K562 (cell line): Measurements from ENCODE around the gene ITPKB. TPM values are rescaled to one million over a fixed set of nuclear protein-coding genes. Genes with fewer than 3 reads are reported as not detected.

Source experiments
- ATAC-seq: fragments of 200-7000 bp; cut with Tn5 transposase; 3 replicates; pipeline ENCODE4 v1.9.1; 2020; ENCODE audit warnings: moderate library complexity
- BruUV-seq: library from RNA; stranded (reverse); fragments of 400-500 nt; replicated peaks from 2 replicates; lab custom pipeline; 2021; lab: Mats Ljungman, UMichigan
- CTCF ChIA-PET: fragments of 300-600 bp; formaldehyde crosslinking; extraction: SDS; loops from one replicate; lab custom pipeline; 2021; ENCODE audit warnings: low intra/inter-chr PET ratio; lab: Yijun Ruan, JAX
- POLR2A ChIA-PET: fragments of 300-600, 350-650 bp; sonication (Branson Sonifier 250); formaldehyde crosslinking; extraction: SDS; loops from one replicate; lab custom pipeline; 2021; ENCODE audit warnings: antibody characterized with exemption, inconsistent platforms; lab: Yijun Ruan, JAX
- DNase-seq, 4 experiments: peaks; one replicate each; pipeline versions ENCODE4 v3.0.0 to v3.0.0-alpha.2; 2011 to 2018; ENCODE audit warnings: low spot score in 3 of 4, mixed read lengths in 3 of 4; ENCODE audit errors: extremely low read depth in 1 of 4
- FAIRE-seq: peaks from 2 replicates; lab custom pipeline; 2011; peaks lifted over from hg19 to GRCh38; lab: Jason Lieb, UNC
- H2AFZ ChIP-seq: 2 replicates; pipeline ENCODE4 v1.6.0; 2011; ENCODE audit warnings: low read depth, low read length, control low read depth, inconsistent platforms
- H3K27ac ChIP-seq: fragments of 200-600 bp; 3 replicates; pipeline ENCODE4 v1.8.0; 2011; ENCODE audit warnings: low read depth, mild to moderate bottlenecking, control low read depth, inconsistent platforms, low read length, moderate library complexity, mixed read lengths; ENCODE audit errors: extremely low read depth
- H3K27me3 ChIP-seq, 2 experiments: fragments of 300-600 bp in 1 of 2; 2 replicates in 1 of 2; 3 replicates in 1 of 2; pipeline versions ENCODE4 v1.6.0 to v1.8.0; 2011; ENCODE audit warnings: inconsistent platforms in 2 of 2, low read length in 2 of 2, mild to moderate bottlenecking in 1 of 2, mixed read lengths in 1 of 2, moderate library complexity in 1 of 2; ENCODE audit not compliant: control insufficient read depth in 2 of 2, insufficient read depth in 2 of 2
- H3K36me3 ChIP-seq: fragments of 300-600 bp; 3 replicates; pipeline ENCODE4 v1.8.0; 2011; ENCODE audit warnings: mild to moderate bottlenecking, low read length, inconsistent platforms; ENCODE audit not compliant: control insufficient read depth, insufficient read depth
- H3K4me1 ChIP-seq, 2 experiments: fragments of 200-600 bp in 1 of 2; replicated peaks in 1 of 2; 2 replicates in 1 of 2; 3 replicates in 1 of 2; pipeline versions ENCODE4 v1.5.1 to v1.8.0; 2011; ENCODE audit warnings: inconsistent platforms in 2 of 2, low read length in 2 of 2, mild to moderate bottlenecking in 1 of 2, mixed read lengths in 1 of 2, moderate library complexity in 1 of 2; ENCODE audit not compliant: control insufficient read depth in 2 of 2, insufficient read depth in 2 of 2
- H3K4me2 ChIP-seq: 2 replicates; pipeline ENCODE4 v1.6.1; 2011; ENCODE audit warnings: low read length, control low read depth, inconsistent platforms, mixed read lengths; ENCODE audit not compliant: insufficient read depth
- H3K4me3 ChIP-seq: fragments of 200-600 bp; sonication (generic), shearing (Covaris generic); 2 replicates; pipeline ENCODE4 v1.5.1; 2016; ENCODE audit warnings: control low read depth, inconsistent platforms
- H3K79me2 ChIP-seq: fragments of 200-600 bp; 3 replicates; pipeline ENCODE4 v1.8.0; 2011; ENCODE audit warnings: low read length, inconsistent platforms; ENCODE audit not compliant: control insufficient read depth, insufficient read depth
- H3K9ac ChIP-seq, 2 experiments: 2 replicates each; pipeline versions ENCODE4 v1.6.0 to v1.6.1; 2011; ENCODE audit warnings: low read depth in 2 of 2, low read length in 2 of 2, control low read depth in 1 of 2, inconsistent platforms in 1 of 2, mild to moderate bottlenecking in 1 of 2, mixed read lengths in 1 of 2; ENCODE audit not compliant: insufficient read depth in 1 of 2
- H3K9me1 ChIP-seq: one replicate; pipeline ENCODE4 v1.6.0; 2011; ENCODE audit warnings: inconsistent platforms, mild to moderate bottlenecking, low read length, moderate library complexity; ENCODE audit not compliant: control insufficient read depth, insufficient read depth
- H3K9me3 ChIP-seq: replicated peaks from 2 replicates; pipeline ENCODE4 v1.5.1; 2011; ENCODE audit warnings: low read depth, low read length, inconsistent platforms; ENCODE audit not compliant: control insufficient read depth, insufficient read depth
- H4K20me1 ChIP-seq: replicated peaks from 2 replicates; pipeline ENCODE4 v1.6.1; 2011; ENCODE audit warnings: low read length, inconsistent platforms, mixed read lengths; ENCODE audit not compliant: control insufficient read depth, insufficient read depth
- BACH1 ChIP-seq: fragments of 200-800 bp; sonication (Bioruptor generic); IDR thresholded peaks from 2 replicates; pipeline ENCODE4 v1.6.1; 2016; ENCODE audit warnings: missing genetic modification characterization, missing compliant biosample characterization
- CEBPG ChIP-seq, 3 experiments: fragments of 200-800 bp in 1 of 3; sonication (Bioruptor generic) in 1 of 3; sonication (generic) in 1 of 3; formaldehyde crosslinking in 1 of 3; IDR thresholded peaks in 2 of 3; conservative IDR thresholded peaks in 1 of 3; 2 replicates each; pipeline versions ENCODE4 v1.6.1 to v1.8.0; 2016 to 2022; ENCODE audit warnings: missing compliant biosample characterization in 2 of 3, missing genetic modification characterization in 2 of 3, mild to moderate bottlenecking in 1 of 3, missing genetic modification reagents in 1 of 3
- EHMT2 ChIP-seq: fragments of 450-650 bp; IDR thresholded peaks from 2 replicates; pipeline ENCODE4 v1.6.1; 2018; ENCODE audit warnings: antibody characterized with exemption
- HNRNPH1 ChIP-seq: fragments of 200-400 bp; formaldehyde crosslinking; optimal IDR thresholded peaks from 2 replicates; pipeline ENCODE3; 2017; ENCODE audit warnings: low read depth, mild to moderate bottlenecking, low read length, moderate library complexity
- HNRNPLL ChIP-seq: fragments of 200-400 bp; formaldehyde crosslinking; IDR thresholded peaks from 2 replicates; pipeline ENCODE4 v1.6.1; 2017; ENCODE audit warnings: low read length, low read depth, mild to moderate bottlenecking; ENCODE audit not compliant: poor library complexity, severe bottlenecking
- MAFF ChIP-seq: IDR thresholded peaks from 2 replicates; pipeline ENCODE4 v1.6.1; 2012; ENCODE audit warnings: low read length, improper control_type of control experiment
- MAZ ChIP-seq, 2 experiments: fragments of 450-650 bp in 1 of 2; sonication (generic) in 1 of 2; formaldehyde crosslinking; IDR thresholded peaks in 1 of 2; conservative IDR thresholded peaks in 1 of 2; 2 replicates each; pipeline versions ENCODE4 v1.4.0 to v1.5.0; 2020; ENCODE audit warnings: mild to moderate bottlenecking in 1 of 2, missing genetic modification reagents in 1 of 2
- MNT ChIP-seq, 2 experiments: fragments of 450-650 bp; conservative IDR thresholded peaks; 2 replicates each; pipeline ENCODE4 v1.6.1; 2017; ENCODE audit warnings: mild to moderate bottlenecking in 2 of 2, moderate library complexity in 2 of 2
- NCOA2 ChIP-seq, 2 experiments: fragments of 450-650 bp; IDR thresholded peaks; 2 replicates each; pipeline ENCODE4 v1.6.1; 2018; ENCODE audit warnings: mild to moderate bottlenecking in 2 of 2, moderate library complexity in 1 of 2; ENCODE audit not compliant: partially characterized antibody in 2 of 2
- NUFIP1 ChIP-seq: fragments of 450-650 bp; IDR thresholded peaks from 2 replicates; pipeline ENCODE4 v1.6.1; 2018; ENCODE audit not compliant: partially characterized antibody
- RUNX1 ChIP-seq: sonication (generic); IDR thresholded peaks from 2 replicates; pipeline ENCODE4 v1.6.1; 2016; ENCODE audit warnings: antibody characterized with exemption, low read depth
- SPI1 ChIP-seq: IDR thresholded peaks from 2 replicates; pipeline ENCODE4 v1.6.1; 2011; ENCODE audit warnings: low read depth, low read length, control low read depth, borderline replicate concordance
- SRSF3 ChIP-seq: fragments of 200-400 bp; formaldehyde crosslinking; IDR thresholded peaks from 2 replicates; pipeline ENCODE4 v1.6.1; 2016; ENCODE audit warnings: mild to moderate bottlenecking, low read length, moderate library complexity; ENCODE audit not compliant: insufficient read depth
- SUPT5H ChIP-seq: fragments of 450-650 bp; IDR thresholded peaks from 2 replicates; pipeline ENCODE4 v1.6.1; 2016
- THAP7 ChIP-seq: fragments of 250-450 bp; sonication (Bioruptor Pico); IDR thresholded peaks from 2 replicates; pipeline ENCODE4 v1.5.0; 2021
- ZNF140 ChIP-seq: fragments of 250-450 bp; sonication (Bioruptor Pico); IDR thresholded peaks from 2 replicates; pipeline ENCODE4 v1.8.0; 2021; ENCODE audit warnings: moderate library complexity, mild to moderate bottlenecking, inconsistent platforms
- ZNF696 ChIP-seq: fragments of 250-450 bp; sonication (Bioruptor Pico); conservative IDR thresholded peaks from 2 replicates; pipeline ENCODE4 v1.4.0; 2020; ENCODE audit warnings: mild to moderate bottlenecking, moderate library complexity
- ZNF707 ChIP-seq: fragments of 250-450 bp; sonication (Bioruptor Pico); conservative IDR thresholded peaks from 2 replicates; pipeline ENCODE4 v1.8.0; 2022; ENCODE audit warnings: inconsistent platforms, mild to moderate bottlenecking, moderate library complexity
- WGBS: fragments of 100-300 bp; shearing (Covaris generic); methylation state at CpG from one replicate; pipeline ENCODE4 v1.1.6; 2016; ENCODE audit warnings: low coverage, mixed read lengths; ENCODE audit not compliant: insufficient coverage; ENCODE audit errors: missing lambda C conversion rate; 5-methylcytosine and 5-hydroxymethylcytosine counted together
- in situ Hi-C: fragments of 300-500 bp; cut with MboI; formaldehyde crosslinking; loops from 4 replicates; pipeline ENCODE4 v1.15.0; 2018; ENCODE audit warnings: inconsistent platforms, mixed read lengths
- intact Hi-C: fragments of 100-400 bp; cut with micrococcal nuclease; formaldehyde crosslinking; loops from 2 replicates; pipeline ENCODE4 v1.14.2; 2022
- polyA plus RNA-seq, 8 experiments: library from polyadenylated mRNA; depleted of rRNA in 4 of 8; stranded (reverse) in 5 of 8; unstranded in 3 of 8; fragments of >200 nt; fragmentation: Nextera tagmentation in 2 of 8; fragmentation: Illumina TruSeq in 1 of 8; extraction: Ambion mirVana in 2 of 8; extraction: Trizol in 1 of 8; gene quantifications; 2 replicates each; pipeline versions ENCODE4 v1.2.1 to v1.2.3, GENCODE V29; 2011 to 2014; ENCODE audit warnings: inconsistent platforms in 1 of 8, missing spikeins in 1 of 8
- total RNA-seq, 7 experiments: library from RNA; depleted of rRNA in 6 of 7; stranded (reverse); fragments of >200 nt in 6 of 7; fragmentation: Illumina TruSeq in 2 of 7; extraction: Trizol in 2 of 7; gene quantifications; 2 replicates each; pipeline versions ENCODE4 v1.2.1 to v1.2.3, GENCODE V29; 2011 to 2021; ENCODE audit warnings: low replicate concordance in 1 of 7

The ITPKB gene
- total and polyA plus RNA-seq, 9 of the 15 experiments (the other 6 are each of a cell fraction or from before 2014, with no cell fraction given) = 0.01 to 0.22 TPM; not detected in 7

DNA sequence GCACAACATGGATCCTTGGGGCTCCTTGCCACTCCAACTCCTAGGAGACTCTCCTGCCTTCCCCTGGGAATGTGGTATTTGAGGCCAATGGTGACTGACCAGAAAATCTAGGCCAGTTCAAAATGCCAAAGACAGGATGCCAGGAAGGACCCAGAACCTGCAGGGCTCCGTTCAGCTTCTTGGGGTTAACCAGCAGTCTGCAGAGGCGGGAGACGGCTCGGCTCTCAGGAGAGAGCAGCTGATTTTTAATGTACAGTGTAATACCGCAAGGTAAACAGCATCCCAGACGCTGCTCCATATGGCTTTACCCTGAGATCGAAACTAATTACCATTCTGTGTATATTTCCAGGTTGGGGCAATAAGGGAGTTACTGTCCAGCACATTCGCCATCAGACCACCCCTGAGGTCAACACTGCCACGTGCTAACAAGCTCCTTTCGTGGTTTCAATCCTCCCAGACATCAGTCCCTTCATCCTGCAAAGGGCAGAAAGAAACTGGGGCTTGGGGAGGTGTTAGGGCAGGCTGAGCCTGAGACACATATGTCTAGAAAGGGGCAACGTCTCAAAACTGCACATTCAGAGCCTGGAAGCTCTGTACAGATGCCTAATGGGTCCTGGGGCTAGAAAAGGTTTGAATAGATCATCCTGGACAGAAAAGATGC is 16.7 kb downstream of the ITPKB start:
- Histone ChIP-seq H4K20me1 (no peaks in the 10 kb centered on the region), H3K4me2 (no peak overlapping the region), H3K9me1 (no peaks in the 10 kb centered on the region), H3K27me3 (peaks cover 49 to 86% of the 10 kb centered on the region in 2 experiments), H3K9me3 (no peaks in the 10 kb centered on the region), H2AFZ (no peak overlapping the region), H3K4me3 (no peak overlapping the region), H3K9ac (no peak overlapping the region), H3K79me2 (no peaks in the 10 kb centered on the region), H3K27ac (no peak overlapping the region), H3K4me1 (peaks cover 0 to 14% of the 10 kb centered on the region in 2 experiments; a peak in 3 of 5 replicates), H3K36me3 (no peaks in the 10 kb centered on the region)
- WGBS = under 1% methylated on average over 11 of the region's 11 CpGs
- no TSS peak for BruUV-seq
- ATAC-seq = no peak
- ChIA-PET CTCF (no interaction called here), POLR2A (interaction anchor here (0.6 kb wide), 1 partner anchor 10 kb away, joined by 3 read pairs; no protein-coding TSS in a partner anchor)
- TF ChIP-seq CEBPG (CRISPR knock-in tag; IDR thresholded peaks at IDR 0.05) = no peak
- TF ChIP-seq CEBPG (tag; conservative IDR thresholded peaks at IDR 0.05 in 1 of 2, IDR thresholded peaks at IDR 0.05 in 1 of 2) = no peak
- TF ChIP-seq NUFIP1 = no peak
- TF ChIP-seq BACH1 = no peak
- TF ChIP-seq SPI1 = no peak
- TF ChIP-seq ZNF696 = no peak
- TF ChIP-seq MAZ (CRISPR knock-in tag; conservative IDR thresholded peaks at IDR 0.05 in 1 of 2, IDR thresholded peaks at IDR 0.05 in 1 of 2) = no peak
- no peak for TF ChIP-seq MAFF
- TF ChIP-seq EHMT2 = no peak
- no peak for TF ChIP-seq SRSF3
- TF ChIP-seq ZNF140 (CRISPR knock-in tag) = no peak
- TF ChIP-seq RUNX1 = no peak
- TF ChIP-seq ZNF707 (CRISPR knock-in tag) = no peak
- no peak for TF ChIP-seq SUPT5H
- TF ChIP-seq HNRNPLL = no peak
- no peak for TF ChIP-seq NCOA2 (IDR thresholded peaks at IDR 0.05; ENCODE audit: partially characterized antibody in 2 of 2)
- TF ChIP-seq HNRNPH1 = no peak
- TF ChIP-seq THAP7 (CRISPR knock-in tag) = no peak
- TF ChIP-seq MNT (conservative IDR thresholded peaks at IDR 0.05) = no peak
- no peak for FAIRE-seq
- intact Hi-C loops (no loop called here), in situ Hi-C loops (no loop called here)
- no peak for DNase-seq
